IMR-90 (cell line): ENCODE data around the gene ADGRD1. TPM values are rescaled to one million over a fixed set of nuclear protein-coding genes. Genes with fewer than 3 reads are reported as not detected.

Source experiments
- ATAC-seq: fragments of 200-7000 bp; cut with Tn5 transposase; 2 replicates; pipeline ENCODE4 v1.9.1; 2020; ENCODE audit warnings: low read depth, mild to moderate bottlenecking, moderate library complexity
- BruUV-seq: library from RNA; stranded (reverse); fragments of 400-500 nt; replicated peaks from 2 replicates; lab custom pipeline; 2021; lab: Mats Ljungman, UMichigan
- CTCF ChIA-PET: fragments of 300-600 bp; formaldehyde crosslinking; extraction: SDS; loops from one replicate; lab custom pipeline; 2021; ENCODE audit warnings: antibody characterized with exemption; lab: Yijun Ruan, JAX
- POLR2A ChIA-PET: fragments of 300-600 bp; sonication (Branson Sonifier 250); formaldehyde crosslinking; loops from one replicate; lab custom pipeline; 2022; ENCODE audit warnings: antibody characterized with exemption; ENCODE audit not compliant: unreplicated experiment; lab: Charles Lee
- DNase-seq: peaks from one replicate; pipeline ENCODE4 v3.0.0; 2013
- H2AFZ ChIP-seq: replicated peaks from 2 replicates; pipeline ENCODE3; 2013; ENCODE audit warnings: low read length, mild to moderate bottlenecking; ENCODE audit not compliant: poor library complexity
- H2AK5ac ChIP-seq: 2 replicates; pipeline ENCODE4 v1.6.1; 2013; ENCODE audit warnings: low read depth, low read length, inconsistent platforms
- H2AK9ac ChIP-seq: replicated peaks from 2 replicates; pipeline ENCODE3; 2013; ENCODE audit warnings: mild to moderate bottlenecking, low read depth, low read length, moderate library complexity; ENCODE audit not compliant: poor library complexity
- H2BK120ac ChIP-seq: 2 replicates; pipeline ENCODE4 v1.6.1; 2013; ENCODE audit warnings: low read depth, low read length, inconsistent platforms
- H2BK15ac ChIP-seq: 3 replicates; pipeline ENCODE4 v1.6.1; 2013; ENCODE audit warnings: low read depth, low read length, inconsistent platforms
- H2BK20ac ChIP-seq: 2 replicates; pipeline ENCODE4 v1.6.1; 2013; ENCODE audit warnings: low read depth, mild to moderate bottlenecking, inconsistent platforms, low read length, moderate library complexity
- H2BK5ac ChIP-seq: 2 replicates; pipeline ENCODE4 v1.6.1; 2013; ENCODE audit warnings: mild to moderate bottlenecking, low read depth, low read length, inconsistent platforms; ENCODE audit not compliant: poor library complexity, severe bottlenecking
- H3K14ac ChIP-seq: replicated peaks from 2 replicates; pipeline ENCODE4 v1.6.1; 2013; ENCODE audit warnings: low read depth, low read length, inconsistent platforms
- H3K18ac ChIP-seq: 2 replicates; pipeline ENCODE4 v1.6.1; 2013; ENCODE audit warnings: low read depth, low read length, control low read depth
- H3K23ac ChIP-seq: 2 replicates; pipeline ENCODE4 v1.6.1; 2013; ENCODE audit warnings: low read depth, low read length, inconsistent platforms
- H3K27ac ChIP-seq: 2 replicates; pipeline ENCODE4 v1.5.1; 2013; ENCODE audit warnings: mild to moderate bottlenecking, control low read depth, low read length; ENCODE audit not compliant: insufficient read depth
- H3K27me3 ChIP-seq: 2 replicates; pipeline ENCODE4 v1.6.1; 2013; ENCODE audit warnings: low read length; ENCODE audit not compliant: control insufficient read depth, insufficient read depth
- H3K36me3 ChIP-seq: 2 replicates; pipeline ENCODE4 v1.6.1; 2013; ENCODE audit warnings: low read length, mixed read lengths; ENCODE audit not compliant: control insufficient read depth, insufficient read depth
- H3K4ac ChIP-seq: 2 replicates; pipeline ENCODE4 v1.6.1; 2013; ENCODE audit warnings: low read depth, low read length, inconsistent platforms
- H3K4me1 ChIP-seq: 2 replicates; pipeline ENCODE4 v1.6.1; 2013; ENCODE audit warnings: low read length, mixed read lengths; ENCODE audit not compliant: control insufficient read depth, insufficient read depth
- H3K4me2 ChIP-seq: 2 replicates; pipeline ENCODE4 v1.6.1; 2013; ENCODE audit warnings: low read depth, mild to moderate bottlenecking, control low read depth, low read length, moderate library complexity
- H3K4me3 ChIP-seq: 2 replicates; pipeline ENCODE4 v1.5.1; 2013; ENCODE audit warnings: low read depth, mild to moderate bottlenecking, control low read depth, low read length, moderate library complexity; ENCODE audit not compliant: insufficient read depth
- H3K56ac ChIP-seq: 2 replicates; pipeline ENCODE4 v1.6.1; 2013; ENCODE audit warnings: low read length, inconsistent platforms; ENCODE audit not compliant: insufficient read depth; ENCODE audit errors: extremely low read depth
- H3K79me1 ChIP-seq, 2 experiments: 2 replicates each; pipeline ENCODE4 v1.6.1; 2013; ENCODE audit warnings: low read length in 2 of 2, inconsistent platforms in 1 of 2, low read depth in 1 of 2
- H3K9ac ChIP-seq: 2 replicates; pipeline ENCODE4 v1.6.1; 2013; ENCODE audit warnings: low read depth, low read length, control low read depth
- H3K9me1 ChIP-seq: 2 replicates; pipeline ENCODE4 v1.6.1; 2013; ENCODE audit warnings: low read length, inconsistent platforms; ENCODE audit not compliant: insufficient read depth
- H3K9me3 ChIP-seq: 2 replicates; pipeline ENCODE4 v1.6.1; 2013; ENCODE audit warnings: low read length; ENCODE audit not compliant: control insufficient read depth, insufficient read depth
- H4K20me1 ChIP-seq: 2 replicates; pipeline ENCODE4 v1.6.1; 2013; ENCODE audit warnings: low read length, inconsistent platforms; ENCODE audit not compliant: insufficient read depth
- H4K5ac ChIP-seq: 2 replicates; pipeline ENCODE4 v1.6.1; 2013; ENCODE audit warnings: mild to moderate bottlenecking, low read depth, low read length, control low read depth
- H4K8ac ChIP-seq, 2 experiments: 2 replicates each; pipeline ENCODE4 v1.6.1; 2013; ENCODE audit warnings: low read depth in 2 of 2, low read length in 2 of 2, control low read depth in 1 of 2, inconsistent platforms in 1 of 2
- H4K91ac ChIP-seq: 2 replicates; pipeline ENCODE4 v1.6.1; 2013; ENCODE audit warnings: low read depth, low read length, inconsistent platforms; ENCODE audit not compliant: insufficient read depth
- BHLHE40 ChIP-seq: fragments of 150-350 bp; IDR thresholded peaks from 2 replicates; pipeline ENCODE4 v1.6.1; 2016; ENCODE audit warnings: mild to moderate bottlenecking, low read depth, low read length
- CEBPB ChIP-seq: IDR thresholded peaks from 2 replicates; pipeline ENCODE4 v1.6.1; 2012; ENCODE audit warnings: low read depth, low read length, improper control_type of control experiment
- CHD1 ChIP-seq: IDR thresholded peaks from 2 replicates; pipeline ENCODE4 v1.6.1; 2012; ENCODE audit warnings: low read depth, low read length, improper control_type of control experiment
- FOS ChIP-seq: fragments of 150-350 bp; IDR thresholded peaks from 2 replicates; pipeline ENCODE4 v1.6.1; 2016; ENCODE audit warnings: low read depth, low read length
- MAFK ChIP-seq: IDR thresholded peaks from 2 replicates; pipeline ENCODE4 v1.6.1; 2012; ENCODE audit warnings: low read depth, low read length, improper control_type of control experiment
- MAZ ChIP-seq: IDR thresholded peaks from 2 replicates; pipeline ENCODE4 v1.6.1; 2012; ENCODE audit warnings: low read depth, mild to moderate bottlenecking, low read length, improper control_type of control experiment, moderate library complexity, borderline replicate concordance
- MXI1 ChIP-seq: IDR thresholded peaks from 2 replicates; pipeline ENCODE4 v1.6.1; 2012; ENCODE audit warnings: low read depth, mild to moderate bottlenecking, low read length, moderate library complexity, borderline replicate concordance
- NFE2L2 ChIP-seq: fragments of 150-350 bp; IDR thresholded peaks from 2 replicates; pipeline ENCODE4 v1.6.1; 2016; ENCODE audit warnings: low read depth, mild to moderate bottlenecking, low read length
- POLR2A ChIP-seq: IDR thresholded peaks from 2 replicates; pipeline ENCODE4 v1.6.1; 2012; ENCODE audit warnings: mild to moderate bottlenecking, low read depth, low read length
- RAD21 ChIP-seq: IDR thresholded peaks from 2 replicates; pipeline ENCODE4 v1.6.1; 2012; ENCODE audit warnings: low read length, improper control_type of control experiment
- RCOR1 ChIP-seq: IDR thresholded peaks from 2 replicates; pipeline ENCODE4 v1.6.1; 2012; ENCODE audit warnings: mild to moderate bottlenecking, low read length, improper control_type of control experiment; ENCODE audit not compliant: insufficient replicate concordance
- RFX5 ChIP-seq: IDR thresholded peaks from 2 replicates; pipeline ENCODE4 v1.8.0; 2012; ENCODE audit warnings: low read depth, mild to moderate bottlenecking, low read length, moderate library complexity
- SMC3 ChIP-seq: fragments of 150-350 bp; IDR thresholded peaks from 2 replicates; pipeline ENCODE4 v1.6.1; 2016; ENCODE audit warnings: low read depth, mild to moderate bottlenecking, antibody characterized with exemption, low read length, moderate library complexity
- WGBS, 2 experiments: methylation state at CpG; one replicate each; pipeline versions ENCODE4 v1.1.5 to v1.1.7; 2013; ENCODE audit warnings: missing lambda C conversion rate in 2 of 2; ENCODE audit not compliant: insufficient read length in 1 of 2; ENCODE audit errors: extremely low coverage in 2 of 2; 5-methylcytosine and 5-hydroxymethylcytosine counted together
- dilution Hi-C: fragments of 300-500 bp; cut with HindIII; formaldehyde crosslinking; loops from one replicate; pipeline ENCODE4 v1.14.3; 2018; ENCODE audit warnings: low sequenced_read_pairs; ENCODE audit not compliant: unreplicated experiment
- in situ Hi-C: fragments of 300-500 bp; cut with MboI; formaldehyde crosslinking; loops from 3 replicates; pipeline ENCODE4 v1.14.3; 2019; ENCODE audit warnings: low sequenced_read_pairs, inconsistent platforms, mixed read lengths
- intact Hi-C: fragments of 100-400 bp; cut with micrococcal nuclease; formaldehyde crosslinking; loops from 2 replicates; pipeline ENCODE4 v1.10.0; 2022
- polyA plus RNA-seq, 3 experiments: library from polyadenylated mRNA; depleted of rRNA; stranded (reverse); fragments of >200 nt; gene quantifications; 2 replicates each; pipeline ENCODE4 v1.2.3, GENCODE V29; 2012; ENCODE audit warnings: low replicate concordance in 1 of 3
- total RNA-seq: library from RNA; depleted of rRNA; stranded (reverse); fragments of >200 nt; gene quantifications from 2 replicates; pipeline ENCODE4 v1.2.3, GENCODE V29; 2012
- TF ChIP-seq, protein P1 (sequence below): fragments of 150-350 bp; IDR thresholded peaks from 2 replicates; pipeline ENCODE4 v1.6.1; 2017; ENCODE audit warnings: mild to moderate bottlenecking, antibody characterized with exemption, low read length, low read depth
- TF ChIP-seq, protein P2 (sequence below): fragments of 150-350 bp; IDR thresholded peaks from 2 replicates; pipeline ENCODE4 v1.6.1; 2016; ENCODE audit warnings: low read depth, mild to moderate bottlenecking, low read length, moderate library complexity, borderline replicate concordance
- TF ChIP-seq, protein P3 (sequence below): conservative IDR thresholded peaks from 2 replicates; pipeline ENCODE4 v1.5.1; 2012; ENCODE audit warnings: mild to moderate bottlenecking, low read depth, low read length, improper control_type of control experiment

ADGRD1 gene
- total and polyA plus RNA-seq, 2 of the 4 experiments (the other 2 are of a cell fraction): not detected

DNA sequence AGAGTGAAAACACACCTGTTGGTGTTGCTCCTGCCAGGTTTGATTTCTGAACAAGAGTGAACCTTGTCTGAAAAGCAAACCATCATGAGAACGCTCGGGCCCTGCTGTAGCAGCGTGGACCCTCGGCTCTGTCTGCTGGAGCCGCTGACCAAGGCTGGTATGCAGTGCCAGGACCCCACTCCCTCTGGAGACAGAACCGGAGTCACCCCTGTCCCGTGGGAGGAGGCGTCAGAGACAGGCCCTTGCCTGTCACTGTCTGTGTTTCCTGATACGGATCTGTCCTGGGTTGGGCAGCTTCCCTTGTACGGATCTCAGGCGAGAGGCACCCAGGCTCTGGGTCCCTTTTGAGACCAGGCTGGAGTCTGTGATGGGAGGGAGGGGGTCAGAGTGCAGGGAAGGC is 111.6 kb downstream of the ADGRD1 start:
- H2AK5ac ChIP-seq: no peak overlapping the region
- no peaks in the 10 kb centered on the region for H3K36me3 ChIP-seq
- H3K27me3 ChIP-seq: no peaks in the 10 kb centered on the region
- H3K4ac ChIP-seq: no peak overlapping the region
- H3K4me3 ChIP-seq: no peak overlapping the region
- peaks cover 25% of the 10 kb centered on the region for H3K9me3 ChIP-seq
- no peaks in the 10 kb centered on the region for H3K79me1 ChIP-seq
- H2AFZ ChIP-seq: no peak overlapping the region
- no peak overlapping the region for H3K27ac ChIP-seq
- TF ChIP-seq MAFK: no peak
- TF ChIP-seq RCOR1: no peak
- no peak for TF ChIP-seq MAZ
- TF ChIP-seq, protein P1, sequence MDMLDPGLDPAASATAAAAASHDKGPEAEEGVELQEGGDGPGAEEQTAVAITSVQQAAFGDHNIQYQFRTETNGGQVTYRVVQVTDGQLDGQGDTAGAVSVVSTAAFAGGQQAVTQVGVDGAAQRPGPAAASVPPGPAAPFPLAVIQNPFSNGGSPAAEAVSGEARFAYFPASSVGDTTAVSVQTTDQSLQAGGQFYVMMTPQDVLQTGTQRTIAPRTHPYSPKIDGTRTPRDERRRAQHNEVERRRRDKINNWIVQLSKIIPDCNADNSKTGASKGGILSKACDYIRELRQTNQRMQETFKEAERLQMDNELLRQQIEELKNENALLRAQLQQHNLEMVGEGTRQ: no peak
- TF ChIP-seq MXI1: no peak
- no peak for TF ChIP-seq RAD21
- TF ChIP-seq, protein P2, sequence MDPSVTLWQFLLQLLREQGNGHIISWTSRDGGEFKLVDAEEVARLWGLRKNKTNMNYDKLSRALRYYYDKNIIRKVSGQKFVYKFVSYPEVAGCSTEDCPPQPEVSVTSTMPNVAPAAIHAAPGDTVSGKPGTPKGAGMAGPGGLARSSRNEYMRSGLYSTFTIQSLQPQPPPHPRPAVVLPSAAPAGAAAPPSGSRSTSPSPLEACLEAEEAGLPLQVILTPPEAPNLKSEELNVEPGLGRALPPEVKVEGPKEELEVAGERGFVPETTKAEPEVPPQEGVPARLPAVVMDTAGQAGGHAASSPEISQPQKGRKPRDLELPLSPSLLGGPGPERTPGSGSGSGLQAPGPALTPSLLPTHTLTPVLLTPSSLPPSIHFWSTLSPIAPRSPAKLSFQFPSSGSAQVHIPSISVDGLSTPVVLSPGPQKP: no peak
- TF ChIP-seq FOS: no peak
- TF ChIP-seq CHD1: no peak
- no peak for TF ChIP-seq CEBPB
- no peak for TF ChIP-seq SMC3
- TF ChIP-seq, protein P3, sequence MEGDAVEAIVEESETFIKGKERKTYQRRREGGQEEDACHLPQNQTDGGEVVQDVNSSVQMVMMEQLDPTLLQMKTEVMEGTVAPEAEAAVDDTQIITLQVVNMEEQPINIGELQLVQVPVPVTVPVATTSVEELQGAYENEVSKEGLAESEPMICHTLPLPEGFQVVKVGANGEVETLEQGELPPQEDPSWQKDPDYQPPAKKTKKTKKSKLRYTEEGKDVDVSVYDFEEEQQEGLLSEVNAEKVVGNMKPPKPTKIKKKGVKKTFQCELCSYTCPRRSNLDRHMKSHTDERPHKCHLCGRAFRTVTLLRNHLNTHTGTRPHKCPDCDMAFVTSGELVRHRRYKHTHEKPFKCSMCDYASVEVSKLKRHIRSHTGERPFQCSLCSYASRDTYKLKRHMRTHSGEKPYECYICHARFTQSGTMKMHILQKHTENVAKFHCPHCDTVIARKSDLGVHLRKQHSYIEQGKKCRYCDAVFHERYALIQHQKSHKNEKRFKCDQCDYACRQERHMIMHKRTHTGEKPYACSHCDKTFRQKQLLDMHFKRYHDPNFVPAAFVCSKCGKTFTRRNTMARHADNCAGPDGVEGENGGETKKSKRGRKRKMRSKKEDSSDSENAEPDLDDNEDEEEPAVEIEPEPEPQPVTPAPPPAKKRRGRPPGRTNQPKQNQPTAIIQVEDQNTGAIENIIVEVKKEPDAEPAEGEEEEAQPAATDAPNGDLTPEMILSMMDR: no peak
- TF ChIP-seq BHLHE40: no peak
- no peak for TF ChIP-seq NFE2L2
- no peak for TF ChIP-seq POLR2A
- TF ChIP-seq RFX5: no peak
- H4K8ac ChIP-seq: no peak overlapping the region
- no peak overlapping the region for H4K91ac ChIP-seq
- H3K4me1 ChIP-seq: no peaks in the 10 kb centered on the region
- no peak overlapping the region for H2BK120ac ChIP-seq
- ChIA-PET POLR2A (no interaction called here), CTCF (no interaction called here)
- no peak overlapping the region for H3K56ac ChIP-seq
- WGBS, 2 experiments: no CpG with 5 or more reads among the region's 11 CpGs
- no peak overlapping the region for H3K4me2 ChIP-seq
- DNase-seq: no peak
- H4K20me1 ChIP-seq: no peaks in the 10 kb centered on the region
- BruUV-seq: no TSS peak
- dilution Hi-C loops (no loop called here), in situ Hi-C loops (no loop called here), intact Hi-C loops (no loop called here)
- H3K9me1 ChIP-seq: no peaks in the 10 kb centered on the region
- no peak overlapping the region for H2AK9ac ChIP-seq
- H3K14ac ChIP-seq: no peak overlapping the region
- no peak overlapping the region for H3K18ac ChIP-seq
- H2BK5ac ChIP-seq: no peak overlapping the region
- no peak overlapping the region for H2BK20ac ChIP-seq
- no peak overlapping the region for H4K5ac ChIP-seq
- H3K23ac ChIP-seq: no peak overlapping the region
- H3K9ac ChIP-seq: no peak overlapping the region
- no peak for ATAC-seq
- no peak overlapping the region for H2BK15ac ChIP-seq
